CD14-positive monocyte (primary cell): ENCODE measurements around the gene MST1. TPM values are rescaled to one million over a fixed set of nuclear protein-coding genes. Genes with fewer than 3 reads are reported as not detected.
A peak's percentile ranks its signal among the peaks of the same experiment; 100 is the strongest.

Experiments
- DNase-seq, 3 donors: peaks; one replicate each; pipeline ENCODE4 v3.0.0-alpha.2; 2011 to 2022
- H2AFZ ChIP-seq: 2 replicates; pipeline ENCODE4 v1.6.0; 2012; ENCODE audit warnings: mild to moderate bottlenecking, low read depth, low read length, inconsistent platforms; ENCODE audit not compliant: insufficient read depth, poor library complexity, severe bottlenecking
- H3K27ac ChIP-seq, 2 donors: 1 replicate in 1 of 2; 2 replicates in 1 of 2; pipeline ENCODE4 v1.5.1; 2012 to 2013; ENCODE audit warnings: low read length in 2 of 2, control low read depth in 1 of 2, inconsistent platforms in 1 of 2, low read depth in 1 of 2, mild to moderate bottlenecking in 1 of 2
- H3K27me3 ChIP-seq, 2 donors: one replicate each; pipeline versions ENCODE4 v1.6.0 to v1.6.1; 2011 to 2013; ENCODE audit warnings: low read length in 2 of 2; ENCODE audit not compliant: control insufficient read depth in 2 of 2, insufficient read depth in 2 of 2
- H3K36me3 ChIP-seq, 2 donors: replicated peaks in 1 of 2; 1 replicate in 1 of 2; 2 replicates in 1 of 2; pipeline versions ENCODE4 v1.5.1 to v1.6.1; 2012 to 2013; ENCODE audit warnings: low read length in 2 of 2, control low read depth in 1 of 2, inconsistent platforms in 1 of 2, mild to moderate bottlenecking in 1 of 2; ENCODE audit not compliant: insufficient read depth in 2 of 2, control insufficient read depth in 1 of 2
- H3K4me1 ChIP-seq, 2 donors: 1 replicate in 1 of 2; 2 replicates in 1 of 2; pipeline versions ENCODE4 v1.5.1 to v1.6.1; 2012 to 2013; ENCODE audit warnings: low read length in 2 of 2, control low read depth in 1 of 2, inconsistent platforms in 1 of 2, mild to moderate bottlenecking in 1 of 2, moderate library complexity in 1 of 2; ENCODE audit not compliant: insufficient read depth in 2 of 2, control insufficient read depth in 1 of 2
- H3K4me2 ChIP-seq: replicated peaks from 2 replicates; pipeline ENCODE3; 2012; ENCODE audit warnings: low read length, moderate library complexity, mild to moderate bottlenecking; ENCODE audit not compliant: poor library complexity, severe bottlenecking; ENCODE audit errors: extremely low read depth
- H3K4me3 ChIP-seq, 3 experiments: fragments of 200-600 bp in 1 of 3; sonication (generic) in 1 of 3; replicated peaks in 1 of 3; 1 replicate in 2 of 3; 2 replicates in 1 of 3; pipeline ENCODE4 v1.5.1; 2011 to 2013; ENCODE audit warnings: low read length in 3 of 3, mild to moderate bottlenecking in 3 of 3, control low read depth in 2 of 3, low read depth in 2 of 3, inconsistent platforms in 1 of 3, moderate library complexity in 1 of 3
- H3K79me2 ChIP-seq: 2 replicates; pipeline ENCODE4 v1.6.0; 2012; ENCODE audit warnings: mild to moderate bottlenecking, control low read depth, inconsistent platforms, low read length, moderate library complexity; ENCODE audit not compliant: insufficient read depth
- H3K9ac ChIP-seq: 2 replicates; pipeline ENCODE4 v1.6.0; 2017; ENCODE audit warnings: low read length, mild to moderate bottlenecking; ENCODE audit not compliant: insufficient read depth, poor library complexity, severe bottlenecking
- H3K9me3 ChIP-seq, 2 donors: replicated peaks in 1 of 2; 1 replicate in 1 of 2; 2 replicates in 1 of 2; pipeline versions ENCODE4 v1.5.1 to v1.6.1; 2012 to 2013; ENCODE audit warnings: low read length in 2 of 2, control low read depth in 1 of 2; ENCODE audit not compliant: control insufficient read depth in 1 of 2, insufficient read depth in 1 of 2
- H4K20me1 ChIP-seq: 2 replicates; pipeline ENCODE4 v1.6.0; 2012; ENCODE audit warnings: mild to moderate bottlenecking, low read length, control low read depth, moderate library complexity; ENCODE audit not compliant: insufficient read depth
- H3K27ac Mint-ChIP-seq, 7 donors: one replicate each; pipeline ENCODE4 v1.8.0; 2020; ENCODE audit warnings: mild to moderate bottlenecking in 7 of 7, mixed read lengths in 7 of 7, moderate library complexity in 6 of 7, inconsistent platforms in 2 of 7
- H3K27me3 Mint-ChIP-seq, 3 donors: one replicate each; pipeline ENCODE4 v1.8.0; 2021 to 2022; ENCODE audit warnings: low read depth in 3 of 3, mild to moderate bottlenecking in 3 of 3, mixed read lengths in 3 of 3, moderate library complexity in 3 of 3, inconsistent platforms in 1 of 3
- H3K36me3 Mint-ChIP-seq, 2 donors: one replicate each; pipeline ENCODE4 v1.8.0; 2020; ENCODE audit warnings: mixed read lengths in 2 of 2, inconsistent platforms in 1 of 2, mild to moderate bottlenecking in 1 of 2
- H3K4me1 Mint-ChIP-seq: one replicate; pipeline ENCODE4 v1.8.0; 2020; ENCODE audit warnings: mild to moderate bottlenecking, mixed read lengths
- H3K4me3 Mint-ChIP-seq, 2 donors: one replicate each; pipeline ENCODE4 v1.8.0; 2020; ENCODE audit warnings: mild to moderate bottlenecking in 2 of 2, mixed read lengths in 2 of 2, moderate library complexity in 1 of 2
- H3K9me3 Mint-ChIP-seq, 7 donors: one replicate each; pipeline ENCODE4 v1.8.0; 2020 to 2022; ENCODE audit warnings: mixed read lengths in 7 of 7, mild to moderate bottlenecking in 6 of 7, moderate library complexity in 6 of 7, inconsistent platforms in 2 of 7
- CTCF ChIP-seq: fragments of 200-600 bp; IDR thresholded peaks from one replicate; pipeline ENCODE4 v1.8.0; 2022; ENCODE audit warnings: antibody characterized with exemption, mild to moderate bottlenecking
- WGBS: methylation state at CpG from one replicate; pipeline ENCODE4 v1.1.5; 2013; ENCODE audit warnings: missing lambda C conversion rate; ENCODE audit not compliant: insufficient coverage; 5-methylcytosine and 5-hydroxymethylcytosine counted together
- intact Hi-C, 2 donors: fragments of 100-400 bp; cut with micrococcal nuclease; formaldehyde crosslinking; loops; one replicate each; pipeline versions ENCODE4 v1.15.0 to v1.15.1; 2023
- polyA plus RNA-seq, 3 donors: library from polyadenylated mRNA; depleted of rRNA in 1 of 3; unstranded in 2 of 3; stranded (reverse) in 1 of 3; fragments of 300-500 nt in 2 of 3; fragments of >200 nt in 1 of 3; fragmentation: Illumina TruSeq in 2 of 3; gene quantifications; 1 replicate in 2 of 3; 2 replicates in 1 of 3; pipeline ENCODE4 v1.2.3, GENCODE V29; 2012 to 2021

Gene MST1
- polyA plus RNA-seq, 3 donors = 0.28 to 17.8 TPM; not detected in 1

GRCh38 chr3:49702672-49703071 is 13.4 kb upstream of the MST1 start:
- intact Hi-C loops = loop anchor here (5.0 kb wide), 1 partner anchor 135 kb away; no protein-coding TSS in a partner anchor
- 100% methylated on average over 9 of the region's 11 CpGs for WGBS
- Mint-ChIP-seq H3K4me3 (no peak overlapping the region), H3K4me1 (no peaks in the 10 kb centered on the region), H3K36me3 (peaks cover 59 to 89% of the 10 kb centered on the region in 2 donors), H3K27me3 (peaks cover 0 to 2% (median 0%) of the 10 kb centered on the region in 3 donors), H3K27ac (no peak overlapping the region), H3K9me3 (no peaks in the 10 kb centered on the region)
- Histone ChIP-seq H3K4me3 (no peak overlapping the region), H3K9ac (no peak overlapping the region), H2AFZ (no peak overlapping the region), H3K4me2 (no peak overlapping the region), H3K79me2 (no peaks in the 10 kb centered on the region), H3K9me3 (no peaks in the 10 kb centered on the region), H3K4me1 (no peaks in the 10 kb centered on the region), H4K20me1 (peaks cover 6% of the 10 kb centered on the region), H3K36me3 (peaks cover 80 to 97% of the 10 kb centered on the region in 2 donors), H3K27me3 (no peaks in the 10 kb centered on the region), H3K27ac (no peak overlapping the region)
- TF ChIP-seq CTCF = no peak
- no peak for DNase-seq

- no peak for DNase-seq
- Histone ChIP-seq H3K4me2 (no peak overlapping the region), H3K79me2 (no peaks in the 10 kb centered on the region), H3K9me3 (no peaks in the 10 kb centered on the region), H3K4me1 (no peaks in the 10 kb centered on the region), H3K27ac (no peak overlapping the region), H3K4me3 (no peak overlapping the region), H3K36me3 (peaks cover 84 to 98% of the 10 kb centered on the region in 2 donors), H4K20me1 (peaks cover 6% of the 10 kb centered on the region), H3K9ac (no peak overlapping the region), H3K27me3 (no peaks in the 10 kb centered on the region), H2AFZ (no peak overlapping the region)
- Mint-ChIP-seq H3K27ac (peak overlapping the region in 1 of 7 donors; percentile 24), H3K9me3 (no peaks in the 10 kb centered on the region), H3K27me3 (peaks cover 0 to 2% (median 0%) of the 10 kb centered on the region in 3 donors), H3K4me3 (no peak overlapping the region), H3K4me1 (no peaks in the 10 kb centered on the region), H3K36me3 (peaks cover 59 to 93% of the 10 kb centered on the region in 2 donors)
- WGBS = 95% methylated on average over 16 of the region's 21 CpGs
- TF ChIP-seq CTCF = peak; percentile 19
- intact Hi-C loops = loop anchor here (5.0 kb wide), 1 partner anchor 136 kb away; no protein-coding TSS in a partner anchor
Observed at GRCh38 chr3:49701388-49702077, 12.3 kb upstream of the MST1 start.
